GM15510 (cell line): Measurements from ENCODE around the gene SLC44A3.

Experiments used
- POLR2A ChIP-seq: IDR thresholded peaks from 3 replicates; pipeline ENCODE4 v1.6.1; 2011; ENCODE audit warnings: borderline replicate concordance; ENCODE audit not compliant: insufficient read length; ENCODE audit errors: extremely low read depth

Gene SLC44A3

DNA sequence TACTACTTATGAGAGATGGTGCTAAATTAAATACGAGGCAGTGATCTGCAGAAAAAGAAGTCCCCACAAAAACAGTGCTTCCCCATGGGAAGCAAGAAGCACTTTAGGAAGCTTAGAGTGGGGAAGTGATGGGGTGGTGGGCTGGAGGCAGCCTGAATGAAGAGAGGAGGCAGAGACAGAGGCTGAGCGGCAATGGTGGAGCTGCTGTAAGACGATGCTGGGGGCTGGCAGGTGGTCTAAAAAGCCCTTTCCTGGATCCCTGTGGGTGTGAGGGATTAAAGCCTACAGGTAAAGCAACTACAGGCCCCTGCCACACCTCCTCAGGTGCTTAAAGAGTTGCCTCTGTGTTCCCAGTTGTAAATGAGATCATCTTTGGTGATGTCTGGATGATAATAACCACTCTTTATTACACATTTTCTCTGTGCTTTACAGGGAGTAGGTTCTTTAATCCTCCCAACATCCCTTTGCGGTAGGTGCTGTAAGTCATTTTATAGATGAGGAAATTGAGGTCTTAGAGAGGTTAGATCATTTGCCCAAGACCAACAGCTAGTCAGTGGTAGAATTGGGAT is 67.5 kb downstream of the SLC44A3 start:
- no peak for TF ChIP-seq POLR2A

DNA sequence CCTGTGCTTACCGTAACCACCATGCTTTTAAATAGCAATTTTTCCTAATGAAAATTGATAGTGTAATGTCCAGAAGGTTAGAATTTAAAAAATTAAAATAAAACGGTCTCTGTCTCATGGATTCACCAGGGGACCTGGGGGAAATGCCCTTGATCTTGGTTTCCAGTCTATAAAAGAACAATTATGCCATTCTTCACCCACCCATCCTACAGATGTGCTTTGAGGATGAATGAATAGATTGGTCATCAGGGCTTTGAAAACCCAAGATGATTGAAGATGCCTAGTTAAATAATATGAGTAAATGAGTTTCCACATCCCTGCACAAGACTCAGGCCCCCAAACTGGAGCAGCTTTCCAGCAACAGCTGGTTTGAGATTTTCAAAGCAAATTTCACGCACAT is 68.0 kb downstream of the SLC44A3 start:
- TF ChIP-seq POLR2A = no peak

DNA sequence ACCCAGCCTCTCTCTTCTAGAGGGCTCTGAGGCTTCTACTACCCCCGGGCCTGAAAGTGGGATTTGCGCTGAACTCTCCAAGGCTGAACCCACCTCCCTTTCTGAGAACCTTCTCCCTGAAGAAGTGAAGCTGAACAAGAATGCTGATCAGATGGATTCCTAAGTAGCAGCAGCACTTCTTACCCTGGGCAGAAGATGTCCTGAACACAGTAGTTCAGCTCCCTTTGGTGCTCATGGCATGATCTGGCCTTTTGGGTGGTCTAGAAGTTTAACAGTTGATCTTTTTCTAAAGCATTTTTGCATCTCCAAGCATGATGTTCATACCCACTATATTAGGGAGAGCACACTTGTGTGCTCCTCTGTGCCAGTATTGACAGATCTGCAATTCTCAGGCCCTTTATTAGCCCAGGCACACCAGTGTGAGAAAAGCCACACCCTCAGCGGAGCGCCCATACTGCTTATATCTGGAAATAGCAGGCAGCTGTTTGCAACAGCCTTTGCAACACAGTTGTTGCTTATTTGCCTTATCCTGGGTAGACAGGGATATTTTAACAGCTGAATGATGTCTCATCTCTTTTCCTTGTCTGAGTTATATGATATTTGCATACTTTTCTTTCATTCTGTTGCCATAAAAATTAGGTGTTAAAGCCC is 72.6 kb downstream of the SLC44A3 start:
- no peak for TF ChIP-seq POLR2A

DNA sequence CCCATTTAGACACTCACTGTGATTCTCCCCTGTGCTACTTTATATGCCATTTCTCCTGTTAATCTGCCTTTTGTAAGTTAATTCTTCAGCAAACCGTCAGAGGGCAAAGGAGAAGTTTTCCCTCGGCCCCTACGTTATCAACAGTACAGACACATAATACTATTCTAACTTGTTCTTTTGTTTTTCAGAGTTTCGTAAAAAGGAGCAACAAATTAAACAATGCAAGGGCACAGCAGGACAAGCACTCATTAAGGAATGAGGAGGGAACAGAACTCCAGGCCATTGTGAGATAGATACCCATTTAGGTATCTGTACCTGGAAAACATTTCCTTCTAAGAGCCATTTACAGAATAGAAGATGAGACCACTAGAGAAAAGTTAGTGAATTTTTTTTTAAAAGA is 74.5 kb downstream of the SLC44A3 start:
- TF ChIP-seq POLR2A = no peak

DNA sequence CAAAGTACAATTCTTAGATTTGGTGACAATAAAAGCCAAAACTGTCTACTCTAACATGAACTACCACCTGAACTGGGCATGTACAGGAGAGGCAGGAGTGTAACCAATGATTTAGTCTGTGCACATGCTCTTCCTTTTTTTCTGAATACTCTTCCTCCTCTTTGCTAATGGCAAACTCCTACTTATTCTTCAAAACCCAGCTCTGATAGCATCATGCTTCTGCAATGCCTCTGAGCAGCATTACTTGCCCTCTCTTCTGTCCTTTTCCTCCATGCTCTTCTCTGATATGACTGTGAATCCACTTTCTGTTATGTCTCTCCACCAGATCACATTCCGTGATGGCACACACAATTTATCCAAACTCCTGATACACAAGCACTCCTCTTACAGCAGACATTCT is 75.4 kb downstream of the SLC44A3 start:
- no peak for TF ChIP-seq POLR2A

DNA sequence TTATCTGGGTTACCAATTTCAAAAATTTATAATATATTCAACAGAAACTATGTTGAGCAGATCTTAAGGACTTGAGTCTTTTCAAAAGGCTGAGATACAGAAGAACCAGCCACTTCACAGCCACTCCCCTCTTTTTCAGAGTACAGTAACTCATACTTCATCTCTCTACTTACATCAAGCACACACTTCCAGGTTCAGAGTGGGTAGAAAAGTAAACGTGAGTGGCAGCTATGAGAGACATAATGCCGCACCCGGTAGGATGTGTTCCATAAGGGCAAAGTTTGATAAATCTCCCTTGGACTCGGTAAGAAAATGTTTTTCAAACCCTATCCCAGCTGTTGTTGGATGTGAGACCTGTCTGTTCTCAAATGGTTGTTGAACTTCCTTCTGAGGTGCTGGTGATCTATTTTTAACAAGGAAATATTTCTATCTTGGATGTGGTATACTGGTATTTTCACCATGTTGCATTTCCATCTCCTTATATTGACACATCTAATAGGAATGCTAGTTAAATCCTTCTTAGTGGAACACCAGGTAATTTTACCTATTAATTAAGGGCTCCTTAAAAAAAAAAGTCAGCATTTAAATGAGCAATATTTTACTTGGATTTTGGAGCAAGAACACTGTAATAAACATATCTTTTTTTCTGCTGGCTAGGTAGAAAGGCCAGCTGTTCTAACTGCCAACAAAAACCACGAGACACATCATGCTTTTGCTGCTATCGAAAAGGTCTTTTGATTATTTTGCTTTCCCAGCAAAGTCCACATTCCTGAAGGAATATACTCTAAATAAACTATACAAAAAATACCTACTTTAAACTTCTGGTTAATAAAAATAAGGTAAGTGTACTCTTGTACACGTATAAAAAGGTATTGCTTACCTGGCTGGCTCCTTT is 78.6 kb downstream of the SLC44A3 start:
- no peak for TF ChIP-seq POLR2A

DNA sequence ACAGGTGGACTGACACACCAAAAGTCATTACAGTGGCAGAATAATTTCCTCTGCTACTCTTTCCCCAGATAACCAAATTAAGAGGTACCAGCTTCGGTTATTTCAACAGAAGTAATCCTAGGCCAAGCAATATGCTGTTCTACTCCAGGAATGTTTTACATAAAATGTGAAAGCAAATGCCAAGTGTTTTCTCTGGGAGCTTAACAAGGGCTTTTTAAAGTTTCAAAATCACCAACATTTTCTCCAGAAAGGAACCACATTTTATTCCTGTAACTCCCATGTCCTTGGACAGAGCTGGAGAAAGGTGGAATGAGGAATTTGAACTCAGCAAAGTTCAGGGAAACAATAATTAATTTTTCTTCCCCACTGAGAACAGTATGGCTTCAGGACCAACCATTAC is 79.6 kb downstream of the SLC44A3 start:
- no peak for TF ChIP-seq POLR2A

DNA sequence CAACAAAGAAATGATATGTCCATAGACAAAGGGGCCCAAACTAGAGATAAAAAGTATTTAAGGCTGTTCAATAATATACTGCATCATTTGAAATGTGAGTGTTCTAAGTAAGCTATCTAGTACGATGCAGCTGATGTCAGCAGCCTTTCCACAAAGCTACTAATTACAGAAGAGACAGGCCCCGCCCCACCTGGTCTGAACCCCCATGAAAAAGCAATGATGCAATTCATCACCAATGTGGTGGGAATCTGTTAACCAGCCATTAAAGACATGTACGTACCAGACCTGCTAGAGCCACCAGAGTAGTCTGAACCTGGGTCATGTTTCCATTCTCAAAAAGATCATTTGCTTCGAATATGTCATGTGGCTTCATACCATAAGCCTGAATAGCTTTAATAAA is 81.7 kb downstream of the SLC44A3 start:
- no peak for TF ChIP-seq POLR2A

DNA sequence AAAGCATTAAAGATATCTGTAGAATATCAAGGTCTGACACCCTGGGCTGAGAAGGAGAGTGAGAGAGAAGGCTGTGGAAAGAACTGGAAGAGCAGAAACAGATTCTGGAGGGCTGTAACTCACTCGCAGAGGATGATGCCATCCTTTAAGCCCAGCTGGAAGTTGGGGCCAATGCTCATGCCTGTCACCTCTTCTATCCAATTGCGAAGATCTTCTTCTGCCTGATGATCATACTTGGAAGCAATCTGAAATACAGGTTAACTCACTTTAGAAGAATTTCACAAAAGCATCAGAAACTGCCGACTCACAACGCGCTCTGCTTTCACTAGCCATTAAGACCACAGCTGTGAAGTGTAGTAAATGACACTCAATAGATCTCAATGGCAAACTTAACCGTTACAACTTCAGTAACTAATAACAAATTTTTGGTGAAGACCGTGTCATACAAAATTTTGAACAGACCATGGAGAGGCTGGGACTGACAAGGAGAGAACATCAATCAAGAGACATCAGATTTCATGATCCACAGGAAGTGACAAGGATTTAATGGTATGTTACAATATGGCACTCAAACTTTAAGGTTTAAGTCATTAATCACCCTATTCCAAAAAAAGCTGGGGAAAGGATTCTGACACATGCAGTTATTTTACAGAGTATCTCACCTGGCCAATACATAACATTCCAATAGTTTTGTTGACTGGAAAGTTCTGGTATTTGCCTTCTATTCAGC is 83.3 kb downstream of the SLC44A3 start:
- TF ChIP-seq POLR2A = no peak

DNA sequence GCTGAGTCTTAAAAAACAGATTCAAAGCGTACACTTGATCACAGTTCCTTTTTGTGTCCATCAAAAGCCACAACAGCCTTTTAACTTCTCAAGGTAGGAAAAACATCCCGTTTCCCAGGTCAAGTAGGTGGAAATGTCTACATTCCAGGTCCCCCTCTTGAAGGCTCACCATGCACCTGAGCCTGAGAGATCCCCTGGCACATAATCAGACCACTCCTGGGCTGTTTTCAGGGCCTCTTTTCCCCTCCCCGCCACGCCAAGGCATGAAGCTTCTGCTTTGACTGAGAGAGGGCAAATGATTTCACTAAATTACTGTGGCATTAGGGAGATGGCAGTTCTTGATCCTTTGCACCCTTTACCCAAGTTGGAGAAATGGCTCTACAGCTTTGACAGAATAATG is 85.0 kb downstream of the SLC44A3 start:
- TF ChIP-seq POLR2A = no peak

DNA sequence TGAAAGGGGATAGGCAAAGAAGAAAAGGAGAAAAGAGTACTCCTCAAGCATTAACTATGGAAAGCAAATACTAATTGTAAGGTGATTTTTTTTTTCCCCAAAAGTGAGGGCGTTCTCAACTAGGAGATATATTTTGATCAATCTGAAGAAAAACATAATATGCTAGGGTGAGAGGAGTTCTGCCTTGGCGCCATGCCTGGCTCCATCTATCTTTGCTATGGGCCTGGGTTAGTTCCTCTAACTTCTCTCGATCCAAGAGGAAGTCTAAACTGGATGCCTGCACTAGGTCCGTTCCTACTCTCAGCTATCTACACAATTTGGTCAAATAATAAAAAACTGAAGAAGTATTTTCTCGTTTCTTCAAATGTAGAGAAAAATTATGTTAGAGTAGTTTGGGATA is 86.2 kb downstream of the SLC44A3 start:
- no peak for TF ChIP-seq POLR2A

DNA sequence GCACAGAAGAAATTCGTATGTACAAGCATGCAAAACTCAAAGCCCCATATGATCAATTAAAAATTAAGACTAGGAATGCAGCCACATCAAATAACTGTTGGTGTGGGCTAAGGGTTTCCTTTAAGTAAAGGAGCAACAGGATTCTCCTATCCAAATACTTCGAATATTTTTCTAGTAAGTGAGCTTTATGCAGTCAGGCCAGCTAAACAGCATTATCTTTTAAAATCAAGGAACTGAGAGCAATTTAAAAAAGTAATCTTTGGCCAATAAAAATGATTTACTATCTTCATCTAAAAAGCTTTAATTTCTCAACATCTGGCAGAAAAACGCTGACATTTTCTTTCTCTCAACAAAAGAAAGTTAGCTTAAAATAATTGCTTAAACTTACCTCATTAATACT is 87.0 kb downstream of the SLC44A3 start:
- TF ChIP-seq POLR2A = no peak

DNA sequence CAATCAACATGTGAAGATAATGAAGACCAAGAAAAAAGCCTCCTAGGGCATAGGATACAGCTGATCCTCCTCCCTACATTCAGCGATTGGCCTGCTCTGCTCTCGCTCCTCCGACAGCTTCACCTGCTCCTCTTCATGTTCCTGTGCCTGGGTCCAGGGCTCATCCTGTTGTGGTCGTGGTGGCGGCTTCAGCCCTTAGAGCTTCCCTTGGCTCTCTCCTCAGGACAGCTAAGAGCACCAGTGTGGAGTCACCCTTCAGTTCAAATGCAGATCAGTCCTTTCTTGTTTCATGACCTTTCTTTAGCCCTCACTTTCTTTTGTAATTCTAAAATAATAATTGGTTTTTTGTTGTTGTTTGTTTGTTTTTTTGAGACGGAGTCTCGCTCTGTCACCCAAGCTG is 88.0 kb downstream of the SLC44A3 start:
- no peak for TF ChIP-seq POLR2A

DNA sequence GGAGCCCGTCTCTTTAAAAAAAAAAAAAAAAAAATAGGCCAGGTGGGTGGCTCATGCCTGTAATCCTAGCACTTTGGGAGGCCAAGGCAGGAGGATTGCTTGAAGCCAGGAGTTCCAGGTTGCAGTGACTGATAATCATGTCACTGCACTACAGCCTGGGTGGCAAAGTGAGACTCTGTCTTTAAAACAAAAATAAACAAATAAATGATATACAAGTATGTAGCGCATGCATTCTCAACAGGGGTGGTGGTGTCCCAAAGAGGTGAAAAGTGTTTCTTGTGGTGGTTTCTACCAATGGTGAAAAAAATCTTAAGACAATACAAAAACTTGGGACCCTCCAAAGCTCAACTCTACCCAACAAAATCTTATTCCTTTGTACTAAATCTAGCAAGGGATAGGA is 88.8 kb downstream of the SLC44A3 start:
- no peak for TF ChIP-seq POLR2A

DNA sequence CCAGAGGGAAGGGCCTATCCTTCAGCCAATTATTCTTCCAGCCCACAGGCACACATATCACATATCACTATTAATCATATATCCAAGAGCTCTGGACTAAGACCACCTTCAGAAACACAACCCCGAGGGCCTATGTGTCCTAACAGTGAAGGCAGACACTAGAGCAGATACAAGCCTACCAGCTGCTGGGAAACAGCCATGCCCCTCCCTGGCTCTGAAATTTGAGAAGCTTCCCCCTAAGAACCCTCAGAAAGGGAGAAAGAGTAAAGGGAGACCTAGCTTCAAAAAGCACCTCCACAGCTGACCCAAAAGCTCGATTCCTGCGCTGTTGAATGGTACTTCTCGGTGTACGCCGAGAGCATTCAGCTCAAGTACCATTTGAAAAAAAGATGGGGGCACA is 89.3 kb downstream of the SLC44A3 start:
- TF ChIP-seq POLR2A = no peak
